ENCODE data around the gene LILRB5.
"Not testable (repeated sequence)": the region's sequence is repeated elsewhere in the genome, so short reads cannot be mapped to it uniquely, and the experiment has no call there.

The LILRB5 gene

GRCh38 chr19:54281007-54281728 lies 24.1 kb upstream of the LILRB5 start, which contains the start of gene LILRB2:
LILRB2 (minus strand) TSS chr19:54281110; CDS start chr19:54280496, 614 bp downstream.
- no peak within 1 kb of the TSS for H3K4me3 ChIP-seq (replicated peaks in 1 of 2; ENCODE audit: low read depth in 2 of 2, low read length in 2 of 2)
- DNase-seq (ENCODE audit: low read depth in 2 of 2), result no peak

GRCh38 chr19:54280441-54280840 lies 23.4 kb upstream of the LILRB5 start:
- not testable (repeated sequence) for H3K4me3 ChIP-seq (replicated peaks in 1 of 2; ENCODE audit: low read depth in 2 of 2, low read length in 2 of 2); DNase-seq (ENCODE audit: low read depth in 2 of 2)

More at GRCh38 chr19:54281007-54281728, 24.1 kb upstream of the LILRB5 start, which contains the start of gene LILRB2:
- TF ChIP-seq CTCF (IDR thresholded peaks at IDR 0.05; ENCODE audit: low read depth, low read length), result no peak

- not testable (repeated sequence) for H3K4me3 ChIP-seq (replicated peaks in 1 of 2; ENCODE audit: low read depth in 2 of 2, low read length in 2 of 2); DNase-seq (ENCODE audit: low read depth in 2 of 2)
Measured at GRCh38 chr19:54280025-54280424, 23.0 kb upstream of the LILRB5 start.

- no peak overlapping the region for H3K4me3 ChIP-seq (replicated peaks in 1 of 2; ENCODE audit: low read depth in 2 of 2, low read length in 2 of 2)
- DNase-seq (ENCODE audit: low read depth in 2 of 2), result no peak
Measured at GRCh38 chr19:54279406-54279962, 22.4 kb upstream of the LILRB5 start.

GRCh38 chr19:54278571-54279195 lies 21.6 kb upstream of the LILRB5 start:
- DNase-seq (ENCODE audit: low read depth in 2 of 2); H3K4me3 ChIP-seq (replicated peaks in 1 of 2; ENCODE audit: low read depth in 2 of 2, low read length in 2 of 2): not testable (repeated sequence)

More at GRCh38 chr19:54279406-54279962, 22.4 kb upstream of the LILRB5 start:
- TF ChIP-seq CTCF (IDR thresholded peaks at IDR 0.05; ENCODE audit: low read depth, low read length), result no peak

GRCh38 chr19:54278056-54278455 lies 21.0 kb upstream of the LILRB5 start:
- not testable (repeated sequence) for DNase-seq (ENCODE audit: low read depth in 2 of 2); H3K4me3 ChIP-seq (replicated peaks in 1 of 2; ENCODE audit: low read depth in 2 of 2, low read length in 2 of 2)

GRCh38 chr19:54277111-54277615 lies 20.1 kb upstream of the LILRB5 start:
- not testable (repeated sequence) for H3K4me3 ChIP-seq (replicated peaks in 1 of 2; ENCODE audit: low read depth in 2 of 2, low read length in 2 of 2); DNase-seq (ENCODE audit: low read depth in 2 of 2)

GRCh38 chr19:54275951-54276350 lies 18.9 kb upstream of the LILRB5 start:
- no peak for DNase-seq (ENCODE audit: low read depth in 2 of 2)
- no peak for TF ChIP-seq CTCF (IDR thresholded peaks at IDR 0.05; ENCODE audit: low read depth, low read length)
- H3K4me3 ChIP-seq (replicated peaks in 1 of 2; ENCODE audit: low read depth in 2 of 2, low read length in 2 of 2), result no peak overlapping the region

- H3K4me3 ChIP-seq (replicated peaks in 1 of 2; ENCODE audit: low read depth in 2 of 2, low read length in 2 of 2); DNase-seq (ENCODE audit: low read depth in 2 of 2): not testable (repeated sequence)
Measured at GRCh38 chr19:54274516-54274915, 17.4 kb upstream of the LILRB5 start.

GRCh38 chr19:54273821-54274220 lies 16.7 kb upstream of the LILRB5 start:
- no peak for TF ChIP-seq CTCF (IDR thresholded peaks at IDR 0.05; ENCODE audit: low read depth, low read length)
- DNase-seq (ENCODE audit: low read depth in 2 of 2), result no peak
- H3K4me3 ChIP-seq (replicated peaks in 1 of 2; ENCODE audit: low read depth in 2 of 2, low read length in 2 of 2), result no peak overlapping the region

GRCh38 chr19:54272181-54272580 lies 15.1 kb upstream of the LILRB5 start:
- not testable (repeated sequence) for DNase-seq (ENCODE audit: low read depth in 2 of 2); H3K4me3 ChIP-seq (replicated peaks in 1 of 2; ENCODE audit: low read depth in 2 of 2, low read length in 2 of 2)

- not testable (repeated sequence) for DNase-seq (ENCODE audit: low read depth in 2 of 2); H3K4me3 ChIP-seq (replicated peaks in 1 of 2; ENCODE audit: low read depth in 2 of 2, low read length in 2 of 2)
Measured at GRCh38 chr19:54271587-54271986, 14.5 kb upstream of the LILRB5 start.
